ENCODE results near the gene SPRYD3.

Gene SPRYD3

GRCh38 chr12:53090554-53090953, 11.4 kb upstream of the SPRYD3 start:
- Histone ChIP-seq H2AFZ (ENCODE audit: low read depth, low read length) (no peak overlapping the region), H3K27ac (ENCODE audit: low read length) (no peak overlapping the region), H3K4me2 (ENCODE audit: low read length) (no peak overlapping the region), H3K36me3 (replicated peaks; ENCODE audit: low read depth, low read length) (no peaks in the 10 kb centered on the region), H3K79me2 (ENCODE audit: low read length) (no peaks in the 10 kb centered on the region), H3K9ac (ENCODE audit: low read length) (no peak overlapping the region), H3K9me3 (ENCODE audit: insufficient read depth, low read length) (no peaks in the 10 kb centered on the region), H3K4me3 (ENCODE audit: low read length) (no peak overlapping the region), H4K20me1 (ENCODE audit: insufficient read depth, low read length) (no peaks in the 10 kb centered on the region), H3K4me1 (ENCODE audit: low read length) (no peaks in the 10 kb centered on the region), H3K27me3 (ENCODE audit: low read depth, low read length) (peaks cover 21% of the 10 kb centered on the region; the same call in 1 of the 2 replicates)
- TF ChIP-seq CTCF (IDR thresholded peaks at IDR 0.05; ENCODE audit: low read depth, low read length) (no peak), EZH2phosphoT487 (IDR thresholded peaks at IDR 0.05; ENCODE audit: low read depth) (no peak)

DNA sequence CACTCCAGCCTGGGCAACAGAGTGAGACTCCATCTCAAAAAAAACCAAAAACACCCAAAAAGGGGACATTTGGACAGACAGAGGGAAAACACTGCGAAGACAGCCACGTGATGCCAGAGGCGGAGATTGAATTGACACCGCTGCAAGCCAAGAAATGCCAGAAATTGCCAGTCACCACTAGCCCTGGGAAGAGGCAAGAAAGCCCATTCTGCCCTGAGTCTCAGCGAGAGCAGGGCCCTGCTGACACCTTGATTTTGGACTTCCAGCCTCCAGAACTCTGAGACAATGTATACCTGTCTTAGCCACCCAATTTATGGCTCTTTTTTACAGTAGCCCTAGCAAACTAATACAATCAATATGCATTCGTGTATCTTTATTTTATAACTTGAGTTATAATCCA, 10.9 kb upstream of the SPRYD3 start:
- Histone ChIP-seq H4K20me1 (ENCODE audit: insufficient read depth, low read length) (no peaks in the 10 kb centered on the region), H3K36me3 (replicated peaks; ENCODE audit: low read depth, low read length) (no peaks in the 10 kb centered on the region), H3K4me3 (ENCODE audit: low read length) (no peak overlapping the region)

DNA sequence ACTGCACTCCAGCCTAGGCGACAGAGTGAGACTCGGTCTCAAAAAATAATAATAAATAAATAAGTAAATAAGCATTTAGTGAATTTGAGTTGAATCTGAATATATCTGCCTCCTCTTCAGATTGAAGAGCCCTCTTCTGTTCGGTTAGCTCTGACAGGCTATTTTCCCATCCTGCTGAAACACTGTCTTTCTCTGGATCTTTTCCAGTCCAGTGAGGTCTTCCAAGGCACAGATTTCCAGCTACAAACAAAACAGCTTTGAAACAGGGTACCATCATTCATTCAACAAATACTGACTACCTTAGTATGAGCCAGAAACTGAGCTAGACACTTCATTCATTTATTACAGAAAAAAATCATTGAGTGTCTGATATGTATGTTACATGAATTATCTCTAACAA, 7.2 kb upstream of the SPRYD3 start:
- Histone ChIP-seq H3K4me1 (ENCODE audit: low read length) (no peaks in the 10 kb centered on the region), H3K36me3 (replicated peaks; ENCODE audit: low read depth, low read length) (no peaks in the 10 kb centered on the region), H3K9me3 (ENCODE audit: insufficient read depth, low read length) (no peaks in the 10 kb centered on the region), H4K20me1 (ENCODE audit: insufficient read depth, low read length) (no peaks in the 10 kb centered on the region), H3K27ac (ENCODE audit: low read length) (no peak overlapping the region), H3K4me2 (ENCODE audit: low read length) (no peak overlapping the region), H3K4me3 (ENCODE audit: low read length) (no peak overlapping the region), H3K27me3 (ENCODE audit: low read depth, low read length) (peaks cover 22% of the 10 kb centered on the region; the same call in 1 of the 2 replicates), H3K9ac (ENCODE audit: low read length) (no peak overlapping the region), H2AFZ (ENCODE audit: low read depth, low read length) (no peak overlapping the region), H3K79me2 (ENCODE audit: low read length) (no peaks in the 10 kb centered on the region)
- TF ChIP-seq EZH2phosphoT487 (IDR thresholded peaks at IDR 0.05; ENCODE audit: low read depth) (no peak), CTCF (IDR thresholded peaks at IDR 0.05; ENCODE audit: low read depth, low read length) (no peak)

More for the DNA sequence above, 10.9 kb upstream of the SPRYD3 start:
- TF ChIP-seq CTCF (IDR thresholded peaks at IDR 0.05; ENCODE audit: low read depth, low read length) (no peak), EZH2phosphoT487 (IDR thresholded peaks at IDR 0.05; ENCODE audit: low read depth) (no peak)
- Histone ChIP-seq H3K4me1 (ENCODE audit: low read length) (no peaks in the 10 kb centered on the region), H3K9me3 (ENCODE audit: insufficient read depth, low read length) (no peaks in the 10 kb centered on the region), H3K27me3 (ENCODE audit: low read depth, low read length) (peaks cover 22% of the 10 kb centered on the region; the same call in 1 of the 2 replicates), H3K27ac (ENCODE audit: low read length) (no peak overlapping the region), H2AFZ (ENCODE audit: low read depth, low read length) (no peak overlapping the region), H3K79me2 (ENCODE audit: low read length) (no peaks in the 10 kb centered on the region), H3K9ac (ENCODE audit: low read length) (no peak overlapping the region), H3K4me2 (ENCODE audit: low read length) (no peak overlapping the region)

- TF ChIP-seq EZH2phosphoT487 (IDR thresholded peaks at IDR 0.05; ENCODE audit: low read depth) (no peak), CTCF (IDR thresholded peaks at IDR 0.05; ENCODE audit: low read depth, low read length) (no peak)
Observed at GRCh38 chr12:53082637-53083175, 3.5 kb upstream of the SPRYD3 start.

More at GRCh38 chr12:53082637-53083175, 3.5 kb upstream of the SPRYD3 start:
- H3K27me3 ChIP-seq (ENCODE audit: low read depth, low read length): peaks cover 18% of the 10 kb centered on the region
- no peak overlapping the region for H2AFZ ChIP-seq (ENCODE audit: low read depth, low read length)
- H4K20me1 ChIP-seq (ENCODE audit: insufficient read depth, low read length): no peaks in the 10 kb centered on the region
- 0 out of 2 replicates have a peak, but pooled peaks cover 6% of the 10 kb centered on the region for H3K79me2 ChIP-seq (ENCODE audit: low read length)
- H3K9ac ChIP-seq (ENCODE audit: low read length): no peak overlapping the region
- H3K9me3 ChIP-seq (ENCODE audit: insufficient read depth, low read length): no peaks in the 10 kb centered on the region
- H3K4me3 ChIP-seq (ENCODE audit: low read length): no peak overlapping the region
- H3K4me2 ChIP-seq (ENCODE audit: low read length): no peak overlapping the region
- peaks cover 9% of the 10 kb centered on the region for H3K4me1 ChIP-seq (ENCODE audit: low read length)
- H3K36me3 ChIP-seq (replicated peaks; ENCODE audit: low read depth, low read length): no peaks in the 10 kb centered on the region
- no peak overlapping the region for H3K27ac ChIP-seq (ENCODE audit: low read length)
